Karpas-422 (cell line): ENCODE measurements around the gene HOXB8. TPM values are rescaled to one million over a fixed set of nuclear protein-coding genes. Genes with fewer than 3 reads are reported as not detected.

Source experiments
- small RNA-seq: library from RNA; depleted of rRNA; stranded (forward); fragments of <200 nt; gene quantifications from one replicate; pipeline ENCODE3, GENCODE V24; 2014
- total RNA-seq: library from RNA; depleted of rRNA; stranded (reverse); fragments of >200 nt; shearing (Covaris generic); gene quantifications from 2 replicates; pipeline ENCODE4 v1.2.3, GENCODE V29; 2014; ENCODE audit warnings: low replicate concordance; rRNA removed

The HOXB8 gene
- total RNA-seq, 1 experiment from 2014 or later, result 4.2 TPM

Small RNA genes lying within 50 kb of the gene (small RNA-seq; reads per million reads assigned to genes)
- gene MIR196A1, result not detected

Other genes starting within 250 kb of the HOXB8 start
- 1.2 and 1.8 TPM in 2 replicates for gene SKAP1, start 185.1 kb downstream of the HOXB8 start, total RNA-seq
- not detected in 2 replicates for gene HOXB1, start 84.3 kb downstream of the HOXB8 start, total RNA-seq
- gene HOXB2, start 70.2 kb downstream of the HOXB8 start, total RNA-seq, result not detected in 2 replicates
- 4.3 and 6.6 TPM in 2 replicates for gene HOXB4, start 36.9 kb downstream of the HOXB8 start, total RNA-seq
- gene HOXB3, start 25.1 kb downstream of the HOXB8 start, total RNA-seq, result 0.97 and 6.6 TPM in 2 replicates
- not detected in 2 replicates for gene HOXB5, start 21.5 kb downstream of the HOXB8 start, total RNA-seq
- gene HOXB6, start 10.3 kb downstream of the HOXB8 start, total RNA-seq, result 0.48 and 0.65 TPM in 2 replicates
- gene HOXB7, start 4.3 kb downstream of the HOXB8 start, total RNA-seq, result 9.7 and 12.1 TPM in 2 replicates
- 0.82 and 3.1 TPM in 2 replicates for gene HOXB9, start 11.1 kb upstream of the HOXB8 start, total RNA-seq
- gene PRAC1, start 107.2 kb upstream of the HOXB8 start, total RNA-seq, result not detected in 2 replicates
- gene PRAC2, start 107.9 kb upstream of the HOXB8 start, total RNA-seq, result not detected in 2 replicates
- gene HOXB13, start 113.5 kb upstream of the HOXB8 start, total RNA-seq, result not detected in 2 replicates
- not detected in 2 replicates for gene TTLL6, start 201.9 kb upstream of the HOXB8 start, total RNA-seq
- gene CALCOCO2, start 215.7 kb upstream of the HOXB8 start, total RNA-seq, result 21.8 and 29.7 TPM in 2 replicates